HFF-Myc (cell line): Measurements from ENCODE around the gene TOM1.
A peak's percentile ranks its signal among the peaks of the same experiment; 100 is the strongest.

Experiments
- DNase-seq: peaks from one replicate; pipeline ENCODE4 v3.0.0-alpha.2; 2011; ENCODE audit warnings: low read depth; ENCODE audit errors: extremely low read depth
- H3K4me3 ChIP-seq: replicated peaks from 2 replicates; pipeline ENCODE4 v1.5.1; 2011; ENCODE audit warnings: low read depth, mild to moderate bottlenecking, control low read depth, low read length
- CTCF ChIP-seq: IDR thresholded peaks from 2 replicates; pipeline ENCODE4 v1.5.1; 2012; ENCODE audit warnings: mild to moderate bottlenecking, low read depth, low read length, control low read depth; ENCODE audit errors: missing control alignments

Gene TOM1

GRCh38 chr22:35299673-35300499 is at the start of gene TOM1:
TOM1 (plus strand) TSS chr22:35299894; CDS start chr22:35299929, 35 bp downstream.
- peak; percentile 99 for DNase-seq
- peak within 1 kb of the TSS; percentile 87 for H3K4me3 ChIP-seq
- no peak for TF ChIP-seq CTCF

GRCh38 chr22:35250156-35250555 is 49.5 kb upstream of the TOM1 start:
- no peak for TF ChIP-seq CTCF
- no peak for DNase-seq
- H3K4me3 ChIP-seq, result no peak overlapping the region

- TF ChIP-seq CTCF, result no peak
- no peak for DNase-seq
- H3K4me3 ChIP-seq, result no peak overlapping the region
Measured at GRCh38 chr22:35253946-35254345, 45.7 kb upstream of the TOM1 start.

- peak overlapping the region; percentile 77 for H3K4me3 ChIP-seq
- no peak for DNase-seq
- no peak for TF ChIP-seq CTCF
Measured at GRCh38 chr22:35257002-35257320, 42.7 kb upstream of the TOM1 start.

- H3K4me3 ChIP-seq, result peak within 1 kb of the TSS; percentile 77
- TF ChIP-seq CTCF, result no peak
- DNase-seq, result peak; percentile 40
Measured at GRCh38 chr22:35257321-35258190, 42.1 kb upstream of the TOM1 start, which contains the start of gene HMGXB4. HMGXB4 (plus strand) TSS chr22:35257493; CDS start chr22:35262391, 4,898 bp downstream.

- no peak for TF ChIP-seq CTCF
- no peak for DNase-seq
Measured at GRCh38 chr22:35258191-35258988, 41.3 kb upstream of the TOM1 start.

More at GRCh38 chr22:35258191-35258988, 41.3 kb upstream of the TOM1 start:
- H3K4me3 ChIP-seq, result peak overlapping the region; percentile 77
